ENCODE measurements around the gene SHISAL2A. TPM values are rescaled to one million over a fixed set of nuclear protein-coding genes. Genes with fewer than 3 reads are reported as not detected.

The SHISAL2A gene
- 1 to 10 TPM; 2.8 to 5.3 TPM for total RNA-seq

DNA sequence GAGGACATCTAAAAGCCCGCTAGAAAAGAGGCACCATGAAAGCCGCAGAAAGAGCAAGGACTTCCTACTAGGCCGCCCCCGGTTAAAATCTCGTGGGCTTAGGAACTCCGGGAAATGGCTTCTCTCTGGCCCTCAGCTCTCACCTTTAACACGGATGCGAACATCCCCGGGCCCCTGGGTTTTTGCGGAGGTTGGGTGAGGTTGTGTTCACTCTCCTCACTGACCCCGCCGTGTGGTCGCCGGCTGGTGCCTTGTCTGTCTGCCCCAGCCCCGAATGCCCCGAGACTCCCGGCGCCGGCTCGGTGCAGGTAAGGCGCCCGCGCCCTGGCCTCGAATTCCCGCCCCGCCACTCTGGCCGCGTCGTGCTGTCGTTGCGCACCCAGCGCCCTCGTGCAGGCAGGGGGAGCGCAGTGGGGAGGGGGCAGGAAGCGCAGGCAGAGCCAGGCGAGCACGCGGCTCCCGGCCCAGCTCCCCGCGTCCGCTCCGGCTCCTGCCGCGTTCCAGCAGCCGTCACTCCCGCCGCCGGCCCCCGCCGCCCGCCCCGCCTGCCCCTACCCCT lies at the start of gene SHISAL2A:
SHISAL2A (plus strand) TSS at position 437 of the 559 bp plus-strand sequence. CDS start 326 bp downstream, outside the sequence.
- H3K4me1 Mint-ChIP-seq (ENCODE audit: low read depth in 2 of 2), result peaks cover 58% of the 10 kb centered on the region in 2 donors
- H3K36me3 Mint-ChIP-seq, result no peaks in the 10 kb centered on the region
- DNase-seq (ENCODE audit: low spot score) (peak; percentile 65), ATAC-seq (peak; percentile 70 to 73)
- no peaks in the 10 kb centered on the region for H3K27me3 Mint-ChIP-seq
- H3K27ac Mint-ChIP-seq, result peak within 1 kb of the TSS; percentile 92 to 99
- H3K4me3 Mint-ChIP-seq, result peak within 1 kb of the TSS; percentile 89
- no peaks in the 10 kb centered on the region for H3K9me3 Mint-ChIP-seq

DNA sequence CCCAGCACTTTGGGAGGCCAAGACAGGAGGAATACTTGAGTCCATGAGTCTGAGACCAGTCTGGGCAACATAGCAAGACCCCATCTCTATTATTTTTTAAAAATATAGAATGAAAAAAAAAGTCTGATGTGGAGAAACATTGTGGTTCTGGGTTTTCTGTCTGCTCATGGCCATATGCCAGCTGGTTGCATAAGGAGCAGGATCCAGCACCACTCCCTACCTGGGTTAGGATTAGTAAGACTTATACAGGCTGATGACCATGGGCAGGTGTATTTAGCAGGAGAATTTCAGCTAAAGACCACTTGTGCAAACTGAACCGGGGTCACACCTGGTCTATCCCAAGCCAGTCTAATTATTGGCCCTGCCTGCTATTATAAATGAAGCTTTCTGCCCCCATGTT lies 47.5 kb upstream of the SHISAL2A start:
- peaks cover 0 to 5% of the 10 kb centered on the region in 2 donors for H3K4me1 Mint-ChIP-seq (ENCODE audit: low read depth in 2 of 2)
- H3K36me3 Mint-ChIP-seq, result no peaks in the 10 kb centered on the region
- no peaks in the 10 kb centered on the region for H3K27me3 Mint-ChIP-seq
- H3K27ac Mint-ChIP-seq, result no peak overlapping the region
- no peaks in the 10 kb centered on the region for H3K9me3 Mint-ChIP-seq
- no peak for DNase-seq (ENCODE audit: low spot score)
- no peak for ATAC-seq
- H3K4me3 Mint-ChIP-seq, result no peak overlapping the region

DNA sequence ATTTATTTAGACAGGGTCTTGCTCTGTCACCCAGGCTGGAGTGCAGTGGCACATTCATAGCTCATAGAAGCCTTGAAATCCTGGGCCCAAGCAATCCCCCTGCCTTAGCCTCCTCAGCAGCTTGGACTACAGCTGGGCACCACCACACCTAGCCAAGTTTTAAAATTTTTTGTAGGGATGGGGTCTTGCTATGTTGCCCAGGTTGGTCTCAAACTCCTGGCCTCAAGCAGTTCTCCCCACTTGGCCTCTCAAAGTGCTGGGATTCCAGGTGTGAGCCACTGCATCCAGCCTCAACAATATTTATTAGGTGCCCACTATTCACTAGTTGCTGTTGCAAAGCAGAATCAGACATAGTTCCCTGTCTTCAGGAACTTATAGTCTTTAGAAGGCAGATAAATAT lies 44.9 kb upstream of the SHISAL2A start:
- DNase-seq (ENCODE audit: low spot score) (no peak), ATAC-seq (no peak)
- no peak overlapping the region for H3K27ac Mint-ChIP-seq
- no peaks in the 10 kb centered on the region for H3K36me3 Mint-ChIP-seq
- H3K4me3 Mint-ChIP-seq, result no peak overlapping the region
- H3K27me3 Mint-ChIP-seq, result no peaks in the 10 kb centered on the region
- H3K4me1 Mint-ChIP-seq (ENCODE audit: low read depth in 2 of 2), result peaks cover 0 to 5% of the 10 kb centered on the region in 2 donors
- H3K9me3 Mint-ChIP-seq, result no peaks in the 10 kb centered on the region

DNA sequence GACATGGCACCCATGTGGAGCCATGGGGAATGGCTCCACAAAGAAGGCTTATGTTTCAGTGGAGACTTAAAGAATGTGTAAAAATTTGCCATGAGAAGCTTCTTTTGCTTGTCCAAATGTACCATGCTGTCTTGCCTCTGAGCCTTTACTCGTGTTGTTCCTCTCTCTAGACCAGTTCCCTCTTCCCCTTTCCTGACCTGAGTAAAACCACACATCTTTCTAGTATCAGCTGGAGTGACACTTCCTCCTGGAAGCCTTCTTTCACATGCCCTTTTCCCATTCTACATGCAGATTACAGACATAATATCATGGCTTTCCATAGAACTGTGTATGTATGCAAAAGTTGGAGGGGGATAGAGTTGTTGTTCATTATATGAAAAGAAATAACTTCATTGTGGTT lies 44.4 kb upstream of the SHISAL2A start:
- H3K27ac Mint-ChIP-seq, result no peak overlapping the region
- DNase-seq (ENCODE audit: low spot score) (no peak), ATAC-seq (no peak)
- H3K4me1 Mint-ChIP-seq (ENCODE audit: low read depth in 2 of 2), result peaks cover 0 to 5% of the 10 kb centered on the region in 2 donors
- H3K27me3 Mint-ChIP-seq, result no peaks in the 10 kb centered on the region
- no peak overlapping the region for H3K4me3 Mint-ChIP-seq
- H3K9me3 Mint-ChIP-seq, result no peaks in the 10 kb centered on the region
- H3K36me3 Mint-ChIP-seq, result no peaks in the 10 kb centered on the region

DNA sequence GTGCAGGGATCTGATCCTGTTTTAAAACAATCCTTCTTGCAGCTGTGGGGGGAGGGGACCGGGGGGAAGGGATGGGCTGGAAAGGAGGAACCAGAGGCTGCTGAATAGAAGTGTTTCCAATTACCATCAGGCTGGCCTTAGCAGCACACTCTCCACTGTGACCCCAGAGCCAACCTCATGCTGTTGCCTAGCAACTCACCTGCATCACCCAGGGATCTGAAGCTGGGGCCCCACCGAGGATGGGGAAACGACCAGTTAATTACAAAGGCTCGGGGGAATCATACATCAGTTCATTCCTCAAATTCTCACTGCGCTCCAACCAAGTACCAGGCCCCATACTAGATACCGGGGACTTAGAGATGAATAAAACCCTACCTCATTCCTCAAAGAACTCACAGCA lies 42.7 kb upstream of the SHISAL2A start:
- Mint-ChIP-seq H3K36me3 (no peaks in the 10 kb centered on the region), H3K4me1 (ENCODE audit: low read depth in 2 of 2) (no peaks in the 10 kb centered on the region), H3K27me3 (no peaks in the 10 kb centered on the region), H3K9me3 (no peaks in the 10 kb centered on the region), H3K27ac (no peak overlapping the region), H3K4me3 (no peak overlapping the region)
- DNase-seq (ENCODE audit: low spot score), result no peak
- ATAC-seq, result no peak

DNA sequence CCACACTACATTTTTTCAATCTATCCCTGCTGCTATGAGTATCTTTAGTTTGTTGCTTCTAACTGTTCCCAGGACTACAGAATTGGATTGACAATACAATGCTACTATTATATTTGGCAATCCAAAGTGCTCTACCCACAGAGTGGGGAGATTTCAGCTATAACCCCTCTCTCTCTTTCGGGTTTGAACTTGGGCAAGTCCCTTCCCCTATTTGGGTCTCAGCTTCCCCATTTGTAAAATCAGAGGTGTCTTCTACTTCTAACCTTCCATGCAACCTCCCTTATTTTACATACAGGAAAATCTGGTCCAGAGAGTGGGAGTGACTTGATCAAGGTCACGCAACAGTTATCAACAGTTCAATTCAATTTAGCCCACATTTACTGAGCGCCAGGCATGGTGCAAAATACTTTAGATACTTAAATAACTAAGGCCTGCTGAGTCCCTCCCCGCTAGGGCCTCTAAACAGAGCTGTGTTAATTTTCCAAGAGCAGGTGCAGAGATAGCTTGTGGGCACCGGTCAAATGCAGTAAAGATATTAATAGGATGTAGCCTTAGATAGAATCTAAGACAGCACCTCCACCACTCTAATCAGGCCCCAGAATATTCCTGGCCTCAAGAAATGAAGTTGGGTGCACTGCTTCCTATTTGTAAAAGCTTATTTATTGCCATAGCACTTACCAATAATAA lies 40.2 kb upstream of the SHISAL2A start:
- Mint-ChIP-seq H3K27ac (no peak overlapping the region), H3K27me3 (no peaks in the 10 kb centered on the region), H3K4me1 (ENCODE audit: low read depth in 2 of 2) (no peaks in the 10 kb centered on the region)

DNA sequence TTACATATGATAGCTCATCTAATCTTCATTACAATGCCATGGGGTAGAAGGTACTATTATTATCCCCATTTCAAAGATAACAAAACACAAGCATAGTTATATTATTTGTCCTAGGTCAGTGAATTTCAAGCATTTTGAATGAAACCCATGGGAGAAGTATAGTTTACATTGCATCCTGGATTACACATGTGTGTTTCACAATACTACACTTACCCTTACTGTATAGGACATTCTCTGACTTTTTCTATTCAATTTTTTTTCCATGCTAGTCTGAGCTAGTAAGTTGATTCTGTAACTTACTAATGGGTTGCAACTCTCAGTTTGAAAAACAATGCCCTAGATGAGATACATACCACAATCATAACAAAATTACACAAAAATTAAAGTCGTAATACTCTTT lies 39.5 kb upstream of the SHISAL2A start:
- H3K4me1 Mint-ChIP-seq (ENCODE audit: low read depth in 2 of 2), result peaks cover 0 to 3% of the 10 kb centered on the region in 2 donors
- no peak overlapping the region for H3K27ac Mint-ChIP-seq
- no peaks in the 10 kb centered on the region for H3K9me3 Mint-ChIP-seq
- no peak overlapping the region for H3K4me3 Mint-ChIP-seq
- ATAC-seq, result no peak
- DNase-seq (ENCODE audit: low spot score), result no peak
- H3K36me3 Mint-ChIP-seq, result no peaks in the 10 kb centered on the region
- no peaks in the 10 kb centered on the region for H3K27me3 Mint-ChIP-seq

More for the DNA sequence above, 40.2 kb upstream of the SHISAL2A start:
- Mint-ChIP-seq H3K9me3 (no peaks in the 10 kb centered on the region), H3K4me3 (no peak overlapping the region), H3K36me3 (no peaks in the 10 kb centered on the region)
- ATAC-seq, result no peak
- DNase-seq (ENCODE audit: low spot score), result no peak

DNA sequence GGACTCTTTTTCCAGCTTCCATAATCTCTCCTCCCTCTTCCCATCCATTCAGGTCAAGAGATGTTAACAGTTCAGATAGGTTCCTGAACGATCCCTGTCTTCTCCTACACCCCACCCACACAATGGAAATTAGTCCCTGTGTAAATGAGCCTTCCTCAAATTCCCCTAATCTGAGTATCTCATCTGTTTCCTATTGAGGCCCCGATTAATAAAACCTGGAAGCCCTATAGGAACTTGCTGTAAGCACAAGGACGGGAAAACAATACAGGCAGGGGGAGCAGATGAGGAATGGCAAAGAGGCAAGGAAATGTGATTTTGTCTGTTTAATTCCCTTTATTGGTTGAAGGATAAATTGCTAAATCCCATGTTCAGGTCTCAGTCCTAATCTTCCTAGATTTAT lies 37.9 kb upstream of the SHISAL2A start:
- Mint-ChIP-seq H3K27me3 (no peaks in the 10 kb centered on the region), H3K9me3 (no peaks in the 10 kb centered on the region), H3K4me3 (no peak overlapping the region), H3K4me1 (ENCODE audit: low read depth in 2 of 2) (peaks cover 0 to 3% of the 10 kb centered on the region in 2 donors), H3K27ac (no peak overlapping the region), H3K36me3 (no peaks in the 10 kb centered on the region)
- DNase-seq (ENCODE audit: low spot score) (no peak), ATAC-seq (no peak)

DNA sequence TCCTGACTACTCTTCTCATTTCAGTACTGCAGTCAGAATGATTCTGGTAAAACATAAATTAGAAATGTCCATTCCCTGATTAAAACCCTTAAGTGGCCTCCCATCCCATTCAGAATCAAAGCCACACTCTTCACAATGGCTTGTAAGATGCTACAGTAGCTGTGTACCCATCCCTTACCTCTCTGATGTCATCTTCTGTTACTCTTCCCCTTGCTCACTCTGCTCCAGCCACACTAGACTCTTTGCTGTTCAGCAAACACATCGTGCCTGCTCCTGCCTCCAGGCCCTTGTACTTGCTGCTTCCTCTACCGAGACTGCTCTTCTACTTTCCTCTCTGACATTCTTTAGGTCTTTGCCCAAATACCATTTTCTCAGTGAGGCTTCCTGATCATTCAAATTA lies 35.1 kb upstream of the SHISAL2A start:
- ATAC-seq (no peak), DNase-seq (ENCODE audit: low spot score) (no peak)
- Mint-ChIP-seq H3K4me1 (ENCODE audit: low read depth in 2 of 2) (peaks cover 12 to 14% of the 10 kb centered on the region in 2 donors), H3K27ac (no peak overlapping the region), H3K4me3 (no peak overlapping the region), H3K36me3 (no peaks in the 10 kb centered on the region), H3K27me3 (no peaks in the 10 kb centered on the region), H3K9me3 (no peaks in the 10 kb centered on the region)

DNA sequence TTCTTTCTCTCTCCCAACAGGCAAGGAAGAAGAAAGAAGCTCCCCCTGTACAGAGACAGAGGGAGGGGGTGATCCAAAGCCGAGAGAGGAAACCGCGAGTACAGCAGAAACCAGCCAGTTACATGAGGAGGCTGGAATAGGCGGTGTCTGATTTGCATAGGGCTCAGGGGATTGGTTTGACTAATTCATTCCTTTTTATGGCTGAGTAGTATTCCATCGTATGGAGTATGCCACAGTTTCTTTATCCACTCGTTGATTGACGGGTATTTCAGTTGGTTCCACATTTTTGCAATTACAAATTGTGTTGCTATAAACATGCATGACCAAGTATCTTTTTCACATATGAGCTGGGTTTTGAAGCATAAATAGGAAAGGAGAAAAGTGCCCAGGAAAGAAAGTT lies 34.2 kb upstream of the SHISAL2A start:
- no peak for ATAC-seq
- H3K4me3 Mint-ChIP-seq, result no peak overlapping the region
- H3K4me1 Mint-ChIP-seq (ENCODE audit: low read depth in 2 of 2), result peaks cover 20 to 22% of the 10 kb centered on the region in 2 donors

DNA sequence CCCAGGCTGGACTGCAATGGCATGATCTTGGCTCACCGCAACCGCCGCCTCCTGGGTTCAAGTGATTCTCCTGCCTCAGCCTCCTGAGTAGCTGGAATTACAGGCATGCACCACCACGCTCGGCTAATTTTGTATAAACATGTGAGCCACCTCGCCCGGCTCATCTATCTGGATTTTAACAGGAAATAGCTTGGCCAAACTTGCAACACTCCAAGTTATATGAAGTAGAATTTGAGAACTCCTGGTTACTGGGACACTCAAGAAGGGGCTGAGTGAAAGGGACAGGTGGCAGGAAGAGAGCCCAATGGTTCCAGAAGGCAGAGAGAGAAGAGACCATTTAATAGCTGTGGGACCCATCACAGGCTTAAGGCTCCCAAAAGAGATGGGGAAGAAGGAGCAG lies 33.7 kb upstream of the SHISAL2A start:
- H3K27ac Mint-ChIP-seq, result no peak overlapping the region
- peaks cover 25 to 27% of the 10 kb centered on the region in 2 donors for H3K4me1 Mint-ChIP-seq (ENCODE audit: low read depth in 2 of 2)

More for the DNA sequence above, 34.2 kb upstream of the SHISAL2A start:
- no peak for DNase-seq (ENCODE audit: low spot score)
- H3K27ac Mint-ChIP-seq, result no peak overlapping the region
- H3K9me3 Mint-ChIP-seq, result no peaks in the 10 kb centered on the region
- no peaks in the 10 kb centered on the region for H3K27me3 Mint-ChIP-seq
- H3K36me3 Mint-ChIP-seq, result no peaks in the 10 kb centered on the region

DNA sequence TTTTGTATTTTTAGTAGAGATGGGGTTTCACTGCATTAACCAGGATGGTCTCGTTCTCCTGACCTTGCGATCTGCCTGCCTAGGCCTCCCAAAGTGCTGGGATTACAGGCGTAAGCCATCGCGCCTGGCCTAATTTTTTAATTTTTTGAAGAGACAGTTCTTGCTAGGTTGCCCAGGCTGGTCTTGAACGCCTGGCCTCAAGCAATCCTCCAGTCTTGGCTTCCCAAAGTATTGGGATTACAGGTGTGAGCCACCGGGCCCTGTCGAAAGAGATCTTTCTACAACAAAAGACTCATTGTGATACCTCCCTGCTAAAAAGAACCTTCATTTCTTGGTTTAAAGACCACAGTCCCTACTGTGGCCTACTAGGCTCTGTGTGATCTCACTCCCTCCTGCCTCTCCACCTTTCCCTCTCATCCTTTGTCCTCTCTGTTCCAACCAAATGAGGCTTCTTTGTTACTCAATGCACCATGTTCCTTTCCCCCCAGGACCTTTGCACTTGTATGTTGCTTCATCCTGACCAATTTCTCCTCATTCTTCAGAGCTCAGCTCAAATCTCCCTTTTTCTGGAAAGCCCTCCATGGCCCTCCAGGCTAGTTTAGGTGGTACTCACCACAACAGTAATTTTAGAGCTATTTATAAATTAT lies 32.3 kb upstream of the SHISAL2A start:
- no peaks in the 10 kb centered on the region for H3K9me3 Mint-ChIP-seq
- peaks cover 28 to 31% of the 10 kb centered on the region in 2 donors for H3K4me1 Mint-ChIP-seq (ENCODE audit: low read depth in 2 of 2)
- ATAC-seq, result no peak
- H3K27ac Mint-ChIP-seq, result peak overlapping the region; percentile 5 to 34
- DNase-seq (ENCODE audit: low spot score), result no peak
- H3K36me3 Mint-ChIP-seq, result no peaks in the 10 kb centered on the region
- H3K4me3 Mint-ChIP-seq, result peak overlapping the region; percentile 12
- no peaks in the 10 kb centered on the region for H3K27me3 Mint-ChIP-seq

More for the DNA sequence above, 33.7 kb upstream of the SHISAL2A start:
- no peaks in the 10 kb centered on the region for H3K36me3 Mint-ChIP-seq
- ATAC-seq (no peak), DNase-seq (ENCODE audit: low spot score) (no peak)
- no peaks in the 10 kb centered on the region for H3K9me3 Mint-ChIP-seq
- no peaks in the 10 kb centered on the region for H3K27me3 Mint-ChIP-seq
- no peak overlapping the region for H3K4me3 Mint-ChIP-seq

DNA sequence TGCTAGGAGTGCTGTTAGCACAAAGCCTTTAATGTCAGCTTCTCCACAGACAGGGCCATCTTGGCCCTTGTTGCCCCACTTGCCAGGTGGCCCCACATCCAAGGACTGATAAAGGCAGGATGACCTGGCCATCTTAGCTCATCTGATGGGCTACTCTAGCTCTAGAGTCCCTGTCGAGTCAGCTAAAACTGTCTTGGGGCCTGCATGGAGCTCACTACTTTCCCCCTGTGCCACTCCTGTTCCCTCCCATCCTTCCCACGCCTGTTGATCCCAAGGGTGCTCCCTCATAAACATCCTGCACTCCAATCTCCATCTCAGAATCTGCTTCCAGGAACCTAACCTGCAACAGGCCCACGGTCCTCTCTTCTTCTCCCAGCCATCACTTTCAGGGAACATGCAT lies 31.4 kb upstream of the SHISAL2A start:
- H3K27ac Mint-ChIP-seq, result peak overlapping the region; percentile 60 to 78
- no peaks in the 10 kb centered on the region for H3K27me3 Mint-ChIP-seq
- H3K36me3 Mint-ChIP-seq, result no peaks in the 10 kb centered on the region

More for the DNA sequence above, 31.4 kb upstream of the SHISAL2A start:
- Mint-ChIP-seq H3K4me3 (peak overlapping the region; percentile 86), H3K4me1 (ENCODE audit: low read depth in 2 of 2) (peaks cover 31 to 32% of the 10 kb centered on the region in 2 donors), H3K9me3 (no peaks in the 10 kb centered on the region)
- DNase-seq (ENCODE audit: low spot score) (no peak), ATAC-seq (no peak)

Measured in natural killer cell treated with Interleukin-12 subunit alpha and Interleukin-12 subunit beta and Interleukin-15 and Interleukin-18, amount 100 ng/mL, for 72 hours (primary cell).